ENCODE measurements around the gene LTK. TPM values are rescaled to one million over a fixed set of nuclear protein-coding genes. Genes with fewer than 3 reads are reported as not detected.

LTK gene
- polyA plus RNA-seq, 1 donor (not counting 4 experiments of a cell fraction or from before 2014, with no cell fraction given): not detected

- H3K27ac ChIP-seq (ENCODE audit: control insufficient read depth, insufficient read depth, low read length): no peak overlapping the region
- no peaks in the 10 kb centered on the region for H3K9me3 ChIP-seq (ENCODE audit: control insufficient read depth, low read depth, low read length)
- no peak overlapping the region for H3K4me3 ChIP-seq (ENCODE audit: control insufficient read depth in 2 of 3, extremely low read depth in 1 of 3, insufficient read depth in 2 of 3, low read depth in 1 of 3, low read length in 3 of 3)
- no peaks in the 10 kb centered on the region for H3K9me1 ChIP-seq (ENCODE audit: control insufficient read depth, extremely low read depth, insufficient read depth, low read length)
- no peak overlapping the region for H3K4me2 ChIP-seq (ENCODE audit: control insufficient read depth, extremely low read depth, insufficient read depth, low read depth, low read length)
- no peak overlapping the region for H2AFZ ChIP-seq (ENCODE audit: control insufficient read depth, low read length)
- H3K9ac ChIP-seq (ENCODE audit: control insufficient read depth, extremely low read depth, insufficient read depth, low read length): no peak overlapping the region
- FAIRE-seq (no peak), DNase-seq (ENCODE audit: low read depth, low spot score) (no peak)
- no peaks in the 10 kb centered on the region for H3K4me1 ChIP-seq (ENCODE audit: control insufficient read depth, extremely low read depth, insufficient read depth, low read length)
- H3K27me3 ChIP-seq (ENCODE audit: control insufficient read depth, extremely low read depth, insufficient read depth, low read length): no peaks in the 10 kb centered on the region
- peaks cover 2% of the 10 kb centered on the region for H3K79me2 ChIP-seq (ENCODE audit: control insufficient read depth, insufficient read depth, low read length)
- dilution Hi-C loops (cut with MboI; ENCODE audit: extremely low pct_ligation_motif_present, low sequenced_read_pairs): no loop called here
- H3K36me3 ChIP-seq (ENCODE audit: control insufficient read depth in 2 of 2, extremely low read depth in 1 of 2, insufficient read depth in 2 of 2, low read length in 2 of 2): peaks cover 8 to 14% of the 10 kb centered on the region in 2 experiments
- TF ChIP-seq EZH2 (IDR thresholded peaks at IDR 0.05; ENCODE audit: low read length) (no peak), CTCF (optimal IDR thresholded peaks at IDR 0.05 in 1 of 3, IDR thresholded peaks at IDR 0.05 in 1 of 3, conservative IDR thresholded peaks at IDR 0.05 in 1 of 3; ENCODE audit: extremely low read depth in 1 of 3, insufficient read depth in 2 of 3, low read length in 3 of 3) (peak in 2 of 3 experiments; percentile 89 to 96)
- H4K20me1 ChIP-seq (ENCODE audit: control insufficient read depth, extremely low read depth, insufficient read depth, low read length): no peaks in the 10 kb centered on the region
Measured at GRCh38 chr15:41465822-41466421, 47.7 kb downstream of the LTK start.

GRCh38 chr15:41464889-41465580 is 48.6 kb downstream of the LTK start:
- Histone ChIP-seq H3K79me2 (ENCODE audit: control insufficient read depth, insufficient read depth, low read length) (peaks cover 2% of the 10 kb centered on the region), H4K20me1 (ENCODE audit: control insufficient read depth, extremely low read depth, insufficient read depth, low read length) (no peaks in the 10 kb centered on the region), H3K4me1 (ENCODE audit: control insufficient read depth, extremely low read depth, insufficient read depth, low read length) (no peaks in the 10 kb centered on the region), H3K9me3 (ENCODE audit: control insufficient read depth, low read depth, low read length) (no peaks in the 10 kb centered on the region), H3K4me3 (ENCODE audit: control insufficient read depth in 2 of 3, extremely low read depth in 1 of 3, insufficient read depth in 2 of 3, low read depth in 1 of 3, low read length in 3 of 3) (no peak overlapping the region), H3K27me3 (ENCODE audit: control insufficient read depth, extremely low read depth, insufficient read depth, low read length) (no peaks in the 10 kb centered on the region), H3K9ac (ENCODE audit: control insufficient read depth, extremely low read depth, insufficient read depth, low read length) (no peak overlapping the region), H3K36me3 (ENCODE audit: control insufficient read depth in 2 of 2, extremely low read depth in 1 of 2, insufficient read depth in 2 of 2, low read length in 2 of 2) (peaks cover 7 to 9% of the 10 kb centered on the region in 2 experiments), H3K9me1 (ENCODE audit: control insufficient read depth, extremely low read depth, insufficient read depth, low read length) (no peaks in the 10 kb centered on the region), H3K27ac (ENCODE audit: control insufficient read depth, insufficient read depth, low read length) (no peak overlapping the region), H3K4me2 (ENCODE audit: control insufficient read depth, extremely low read depth, insufficient read depth, low read depth, low read length) (no peak overlapping the region), H2AFZ (ENCODE audit: control insufficient read depth, low read length) (no peak overlapping the region)
- no peak for FAIRE-seq
- dilution Hi-C loops (cut with MboI; ENCODE audit: extremely low pct_ligation_motif_present, low sequenced_read_pairs): no loop called here
- DNase-seq (ENCODE audit: low read depth, low spot score): no peak
- TF ChIP-seq EZH2 (IDR thresholded peaks at IDR 0.05; ENCODE audit: low read length) (no peak), CTCF (optimal IDR thresholded peaks at IDR 0.05 in 1 of 3, IDR thresholded peaks at IDR 0.05 in 1 of 3, conservative IDR thresholded peaks at IDR 0.05 in 1 of 3; ENCODE audit: extremely low read depth in 1 of 3, insufficient read depth in 2 of 3, low read length in 3 of 3) (no peak)
